Epidermal melanocyte (primary cell): ENCODE results near the gene FSIP1.

Experiments used
- DNase-seq: peaks from one replicate; pipeline ENCODE4 v3.0.0; 2011; ENCODE audit warnings: low spot score; ENCODE audit not compliant: insufficient read length

Gene FSIP1

DNA sequence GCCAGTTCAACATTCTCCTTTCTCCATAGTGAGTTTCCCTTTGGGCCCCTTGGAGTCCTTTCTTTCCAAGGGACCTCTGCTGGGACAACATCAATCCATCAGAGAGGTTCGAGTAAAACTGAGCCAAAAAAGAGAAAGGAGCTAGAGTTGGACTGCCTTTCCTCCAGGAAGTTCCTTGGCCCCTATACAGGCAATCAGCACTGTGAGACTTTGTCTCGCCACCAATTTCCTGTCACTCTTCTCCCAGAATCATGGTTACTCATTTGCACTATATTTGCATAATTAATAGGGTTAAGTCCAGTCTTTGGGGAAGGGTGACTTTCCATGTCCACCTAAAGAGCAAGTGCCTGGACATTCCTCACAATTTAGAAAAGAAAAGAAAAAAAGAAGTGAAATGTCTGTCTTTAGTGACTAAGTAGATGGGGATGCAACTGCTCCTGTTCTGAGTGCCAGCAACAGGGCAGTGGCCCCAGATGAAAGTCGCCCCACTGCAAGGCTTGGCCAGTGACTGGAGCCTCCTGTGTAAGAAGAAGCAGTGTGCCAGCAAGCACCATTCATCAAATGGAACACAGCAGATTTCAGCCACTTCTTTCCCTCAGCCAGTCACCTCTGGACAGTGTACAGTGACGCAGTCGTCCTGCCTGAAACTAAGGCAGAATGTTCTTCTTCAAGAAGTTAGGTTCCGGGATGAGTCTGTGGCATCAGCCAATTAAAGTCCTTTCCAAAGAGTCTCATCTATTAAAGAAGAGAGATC, 91.6 kb downstream of the FSIP1 start:
- DNase-seq, result no peak

DNA sequence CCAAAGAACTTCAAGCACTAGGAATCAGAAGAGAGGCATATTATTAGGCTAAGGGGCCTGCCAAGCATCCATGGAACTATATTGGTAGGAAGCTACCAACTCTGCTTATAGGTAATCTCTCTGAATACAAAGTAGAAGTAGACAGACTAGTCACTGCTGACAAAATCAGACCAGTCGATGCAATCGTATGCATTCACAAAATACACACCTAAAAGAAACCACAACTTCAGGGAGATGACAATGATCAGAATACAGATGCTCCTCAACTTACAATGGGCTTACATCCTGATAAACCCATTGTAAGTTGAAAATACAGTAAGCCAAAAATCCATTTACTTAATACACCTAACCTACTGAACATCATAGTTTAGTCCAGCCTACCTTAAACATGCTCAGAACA, 94.7 kb downstream of the FSIP1 start:
- DNase-seq, result no peak

DNA sequence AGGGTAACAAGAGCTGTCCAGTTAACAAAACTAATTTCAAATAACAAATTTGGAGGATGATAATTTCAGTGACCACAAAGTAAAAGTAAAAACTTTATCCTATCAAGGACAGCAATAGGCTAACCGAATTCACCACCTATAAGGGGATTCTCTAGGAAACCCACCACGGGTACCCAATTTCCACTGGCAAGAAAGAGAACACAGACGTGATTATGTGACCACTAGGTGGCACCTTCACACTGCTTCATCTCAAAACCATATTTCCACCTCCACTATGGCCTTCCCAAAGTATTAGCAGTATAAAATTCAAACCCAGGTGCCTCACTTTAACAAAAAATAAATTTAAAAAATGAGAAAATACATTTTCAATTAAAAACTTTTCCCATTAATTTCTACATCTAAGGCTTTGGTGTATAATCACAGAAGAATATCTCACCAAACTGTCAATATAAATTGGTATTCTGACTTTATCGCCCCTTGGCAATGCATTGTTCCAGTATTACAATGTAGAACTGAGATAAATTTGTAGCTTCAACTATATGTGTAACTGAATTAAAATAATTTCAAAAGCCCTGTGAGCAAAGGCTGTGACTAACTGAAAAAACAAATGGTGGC, 96.5 kb downstream of the FSIP1 start:
- no peak for DNase-seq

DNA sequence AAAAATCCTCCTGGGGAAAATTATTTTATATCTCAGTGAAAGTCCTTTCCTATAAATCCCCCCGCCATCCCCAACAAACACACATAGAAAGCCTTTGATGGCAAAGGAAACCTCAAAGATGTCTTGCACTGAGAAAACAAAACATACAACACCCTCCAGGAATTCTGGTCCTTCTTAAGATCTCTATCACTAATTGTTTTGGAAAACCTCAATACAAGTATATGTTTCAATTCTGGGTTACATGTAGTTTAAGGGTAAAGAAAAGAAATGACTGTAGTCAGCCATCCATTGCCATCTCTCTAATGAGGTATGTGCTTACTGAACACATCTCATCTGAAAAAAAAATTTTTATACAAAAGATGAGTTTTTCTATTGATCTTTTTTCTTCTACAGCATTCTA, 97.3 kb downstream of the FSIP1 start:
- DNase-seq, result no peak

DNA sequence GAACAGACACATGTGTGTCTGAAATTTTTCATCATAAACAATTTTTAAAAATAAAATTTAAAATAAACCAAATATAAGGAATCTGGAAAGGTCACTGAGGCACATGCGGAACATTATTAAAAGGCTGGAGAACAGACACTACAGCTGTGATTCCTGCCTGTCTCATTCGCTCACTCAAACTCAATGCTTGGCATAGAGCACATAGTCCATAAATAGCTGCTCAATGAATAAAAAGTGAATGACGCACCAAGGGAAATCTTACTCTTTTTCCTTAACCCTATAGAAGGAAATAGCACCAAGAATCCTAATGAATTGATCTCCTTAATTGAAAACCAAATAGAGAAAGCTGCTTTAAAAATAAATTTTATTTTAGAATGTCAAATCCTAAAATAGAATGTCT, 98.4 kb downstream of the FSIP1 start:
- no peak for DNase-seq

DNA sequence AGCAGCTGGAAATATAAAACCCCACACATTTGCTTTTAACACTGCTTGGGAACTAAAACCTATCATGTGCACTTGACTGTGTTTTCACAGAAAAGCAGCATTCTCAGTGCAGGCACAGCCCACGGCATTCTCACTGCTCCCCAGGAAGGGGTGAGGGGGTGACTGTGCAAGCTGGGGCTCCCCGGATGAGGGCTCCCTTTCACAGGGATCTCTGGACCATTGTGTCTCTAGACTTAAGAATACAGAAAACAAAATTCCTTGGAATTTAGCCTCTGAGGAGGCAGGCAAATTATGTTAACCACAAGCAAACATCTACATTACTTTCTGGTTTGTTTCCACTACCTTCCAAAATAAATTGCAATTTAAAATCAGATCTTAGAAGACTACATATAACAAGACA, 100.3 kb downstream of the FSIP1 start:
- DNase-seq, result no peak

DNA sequence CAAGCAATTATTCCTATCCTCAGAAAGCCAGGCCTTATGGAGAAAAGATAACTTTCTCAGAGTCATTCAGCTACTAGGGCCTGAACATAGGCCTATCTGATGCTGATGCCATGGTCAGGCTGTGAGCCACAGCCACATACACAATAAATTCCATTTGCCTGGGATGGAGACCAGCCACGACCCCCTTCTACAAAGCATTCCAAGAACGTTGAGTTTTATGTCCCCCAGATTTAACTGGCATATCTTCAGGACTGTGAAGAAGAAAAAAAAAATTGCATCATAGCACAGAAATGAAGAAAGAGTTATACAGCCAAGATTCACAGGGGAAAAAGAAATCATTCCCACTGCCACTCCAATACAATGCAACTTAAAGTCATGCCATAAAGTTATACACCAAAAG, 101.8 kb downstream of the FSIP1 start:
- no peak for DNase-seq

DNA sequence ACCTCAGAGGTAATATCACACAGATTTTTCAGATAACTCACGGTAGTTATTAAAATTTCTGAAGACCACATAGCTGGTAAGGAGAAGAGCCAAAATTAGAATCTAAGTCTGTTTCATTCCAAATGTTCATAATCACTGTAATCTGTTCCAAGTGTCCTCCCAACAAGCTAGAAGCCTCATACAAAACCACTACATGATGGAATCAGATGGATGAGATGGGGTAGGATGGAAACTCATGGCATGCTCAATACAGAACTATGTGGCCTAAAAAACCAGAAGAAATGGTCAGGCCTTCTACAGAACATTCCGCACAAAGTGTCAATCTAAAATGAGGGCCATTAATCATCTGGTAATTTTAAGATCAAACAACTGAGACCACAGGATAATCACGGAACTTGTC, 110.0 kb downstream of the FSIP1 start:
- DNase-seq, result no peak

DNA sequence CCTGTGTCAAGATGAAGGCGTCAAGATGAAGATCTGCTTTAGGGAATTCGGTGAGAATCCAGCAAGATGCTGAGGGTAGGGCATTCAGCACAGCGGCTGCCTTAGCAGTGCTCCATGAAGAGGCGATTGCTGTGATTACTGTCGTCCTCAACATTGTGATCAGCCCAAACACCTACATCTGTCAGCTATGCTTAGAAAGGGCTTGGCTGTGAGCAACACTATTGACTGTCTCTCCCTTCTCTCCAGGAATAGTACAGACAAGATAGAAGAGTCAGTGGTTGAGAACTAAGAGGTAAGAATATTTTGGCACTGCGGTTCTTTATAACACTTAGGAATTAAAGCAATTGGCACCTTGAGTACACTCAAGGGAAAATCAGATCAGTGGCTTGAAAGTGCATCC, 110.5 kb downstream of the FSIP1 start:
- no peak for DNase-seq

DNA sequence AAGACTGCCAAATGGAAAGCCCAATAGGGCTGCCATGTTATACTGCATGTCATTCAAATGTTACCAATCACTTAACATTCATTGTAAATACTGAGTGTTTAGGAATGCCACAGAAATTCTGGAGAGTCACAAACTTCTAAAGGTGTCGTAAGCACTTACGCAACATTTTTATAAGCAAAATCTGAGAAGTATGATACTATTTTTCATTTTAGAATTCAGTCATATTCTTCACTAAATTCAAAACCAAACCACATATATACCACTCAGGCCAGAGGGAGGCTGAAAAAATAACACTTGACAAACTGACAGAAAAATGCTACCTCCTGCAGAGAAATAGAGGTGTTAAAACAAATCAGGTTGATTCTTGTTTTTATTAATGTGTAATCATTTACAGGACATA, 112.0 kb downstream of the FSIP1 start:
- no peak for DNase-seq

DNA sequence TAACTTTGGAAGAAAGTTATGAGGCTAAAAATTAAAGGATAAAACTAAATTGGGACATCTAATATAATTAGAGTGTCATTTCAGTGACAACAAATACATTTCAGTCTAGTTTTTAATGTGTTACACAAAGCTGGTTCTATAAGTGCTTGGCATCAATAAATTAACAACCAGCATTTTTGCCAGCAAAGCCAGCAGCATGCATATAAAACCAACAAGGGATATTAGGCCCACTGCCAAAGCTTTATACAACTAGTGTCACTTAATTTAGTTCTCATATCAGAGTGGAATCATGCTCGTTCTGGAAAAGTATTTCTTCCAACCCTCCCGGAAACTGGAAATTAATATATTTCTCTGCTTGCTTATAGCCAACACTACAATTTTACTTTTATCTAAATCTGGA, 113.0 kb downstream of the FSIP1 start:
- no peak for DNase-seq

DNA sequence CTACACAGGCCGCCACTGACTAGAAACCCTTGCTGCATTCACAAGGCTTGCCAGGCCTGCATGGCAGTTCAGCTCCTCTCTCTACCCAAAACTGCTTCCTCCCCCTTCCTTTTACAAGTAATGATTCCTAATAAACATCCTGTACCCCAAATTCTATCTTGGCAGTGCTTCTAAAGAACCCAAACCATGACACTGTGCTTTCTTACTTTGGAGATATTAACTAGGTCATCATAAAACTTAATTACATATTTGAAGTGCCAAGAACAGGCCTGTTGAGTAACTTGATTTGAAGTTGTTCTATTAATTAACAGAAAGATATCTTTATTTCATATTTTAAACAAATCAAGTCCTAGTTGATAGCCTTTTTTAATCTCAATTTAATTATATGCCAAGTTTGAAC, 113.4 kb downstream of the FSIP1 start:
- no peak for DNase-seq

DNA sequence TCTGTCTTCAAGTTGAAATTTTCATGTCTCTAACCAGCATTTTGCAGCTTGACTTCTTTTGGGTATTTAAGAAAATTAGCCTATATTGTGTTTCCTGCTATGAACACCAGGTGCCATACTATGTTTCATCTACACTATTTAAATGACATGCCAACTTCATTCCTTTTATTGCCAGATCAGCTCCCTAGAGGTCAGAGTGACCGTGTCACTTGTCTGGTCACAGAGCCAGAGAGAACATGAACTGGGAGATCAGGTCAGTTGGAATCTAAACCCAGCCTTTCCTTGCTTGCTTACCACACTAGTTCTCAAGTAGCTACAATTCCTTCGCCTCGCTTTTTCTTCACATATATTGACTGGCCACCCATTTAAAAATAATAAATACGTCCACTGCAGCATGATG, 114.2 kb downstream of the FSIP1 start:
- no peak for DNase-seq

DNA sequence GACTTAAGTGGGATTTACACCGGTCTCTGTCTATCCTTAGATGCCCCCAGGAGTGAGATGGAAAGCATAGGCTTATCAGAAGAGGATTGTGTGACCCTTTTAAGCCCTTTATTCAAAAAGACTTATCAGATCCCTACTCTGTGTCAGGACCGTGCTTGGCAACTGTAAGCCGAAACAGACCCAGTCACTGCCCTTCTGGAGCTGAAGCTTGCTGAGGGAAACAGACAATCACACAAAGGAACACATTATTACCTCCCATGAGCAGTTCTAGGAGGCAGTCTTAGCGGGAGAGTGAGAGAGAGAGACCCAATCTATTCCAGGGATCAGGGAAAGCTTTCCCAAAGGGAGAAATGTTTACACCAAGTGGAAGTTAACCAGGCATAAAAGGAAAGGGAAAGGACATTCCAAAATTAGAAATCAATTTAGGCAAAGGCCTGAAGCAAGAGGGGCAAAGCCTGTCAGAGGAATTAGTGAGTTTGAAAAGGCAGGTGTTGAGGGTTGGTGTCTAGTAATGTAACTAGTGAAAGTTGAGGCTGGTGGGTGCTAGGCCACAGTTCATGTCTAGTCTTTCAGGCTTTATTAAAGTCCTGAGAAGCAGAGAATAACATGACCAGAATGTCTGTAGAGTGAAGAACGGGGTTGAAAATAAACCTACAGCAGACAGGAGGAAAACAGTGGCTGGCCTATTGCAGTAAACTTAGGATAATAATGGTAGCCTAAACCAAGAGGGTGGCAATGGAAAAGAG, 115.1 kb downstream of the FSIP1 start:
- no peak for DNase-seq

DNA sequence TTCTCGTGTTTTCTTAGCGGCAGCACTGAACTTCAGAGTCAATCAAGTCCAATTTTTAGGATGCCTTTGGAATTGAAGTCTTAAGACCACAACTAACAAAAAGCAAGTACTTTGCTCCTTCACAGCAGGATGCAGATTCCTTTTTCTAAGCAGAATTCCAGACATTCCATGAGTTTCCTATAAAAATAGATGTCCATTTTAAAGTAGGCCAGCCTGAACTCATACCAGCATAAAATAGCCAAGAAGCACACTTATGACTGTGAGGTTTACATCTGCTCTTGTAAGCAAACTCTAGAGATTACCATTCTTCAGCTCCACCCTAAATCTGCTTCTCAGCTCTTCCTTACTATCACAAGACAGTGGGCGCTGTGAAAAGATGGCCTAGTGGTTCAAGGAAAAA, 116.0 kb downstream of the FSIP1 start:
- no peak for DNase-seq

DNA sequence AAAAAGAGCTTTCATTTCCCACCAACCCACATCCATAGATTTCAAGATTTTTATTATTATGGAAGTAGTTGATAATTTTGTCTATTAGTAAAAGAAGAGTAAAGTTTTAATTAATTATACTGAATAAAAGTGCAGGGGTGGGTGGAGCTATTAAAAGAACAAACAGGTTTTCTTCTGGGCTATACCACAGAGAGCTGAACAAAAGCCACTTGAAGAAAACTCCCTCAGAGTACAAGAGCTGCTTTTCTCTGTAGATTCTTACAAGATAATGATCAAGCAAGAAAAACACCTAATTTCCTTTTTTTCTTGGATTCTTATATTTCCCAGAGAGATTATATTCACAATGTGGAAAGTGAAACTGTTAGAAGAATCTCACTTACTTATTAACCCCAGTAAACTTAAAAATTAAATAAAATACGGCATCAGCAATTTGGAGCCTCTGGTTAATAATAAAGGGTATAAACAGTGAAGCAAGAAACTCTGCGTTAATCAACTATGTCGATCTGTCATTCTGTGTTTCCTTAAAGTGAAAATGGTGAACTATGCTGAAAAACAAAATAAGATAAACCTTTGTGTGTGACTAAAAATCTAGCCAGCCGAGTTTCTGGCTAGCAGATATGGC, 116.9 kb downstream of the FSIP1 start:
- no peak for DNase-seq

DNA sequence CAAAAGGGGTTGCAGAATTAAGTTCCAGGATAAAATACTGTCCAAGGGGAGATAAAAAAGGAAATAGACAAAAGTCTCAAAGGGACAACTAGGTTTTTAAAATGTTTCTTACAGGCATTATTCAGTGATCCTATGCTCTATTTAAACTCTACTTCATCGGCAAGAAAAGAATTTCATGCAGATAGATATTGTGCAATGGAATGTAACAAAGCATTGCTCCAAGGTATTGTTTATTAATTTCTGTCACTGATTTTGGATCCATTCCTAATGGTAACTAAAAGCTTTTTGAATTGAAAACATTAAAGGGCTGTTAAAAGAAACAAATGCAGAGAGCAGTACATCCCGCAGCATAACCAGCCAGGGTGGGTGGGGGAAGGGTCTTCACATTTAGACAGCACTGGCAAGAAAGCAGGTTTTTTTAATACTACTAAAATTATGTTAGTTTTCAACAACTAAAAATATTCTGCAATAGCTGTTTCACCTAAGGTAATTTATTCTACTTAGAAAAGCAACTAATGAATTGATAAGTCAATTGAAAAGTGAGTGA, 118.9 kb downstream of the FSIP1 start:
- no peak for DNase-seq

DNA sequence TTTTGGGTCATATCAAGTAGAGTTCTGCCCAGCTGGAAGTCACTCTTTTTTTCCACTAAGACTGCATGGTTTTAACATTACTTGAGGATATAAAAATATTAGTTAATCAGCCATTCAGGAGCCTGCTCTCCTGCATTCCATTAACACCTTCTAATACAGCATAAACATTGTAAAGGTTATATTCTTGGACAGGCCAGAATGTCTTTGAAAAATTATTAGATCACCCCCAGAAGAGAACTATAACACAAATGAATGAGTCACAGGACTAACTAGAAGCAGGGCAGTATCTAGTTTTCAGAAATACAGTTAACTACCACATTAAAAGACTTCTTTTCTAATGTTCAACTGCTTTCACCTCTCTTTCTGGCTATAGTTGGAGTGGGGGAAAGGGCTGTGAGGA, 120.9 kb downstream of the FSIP1 start:
- no peak for DNase-seq

DNA sequence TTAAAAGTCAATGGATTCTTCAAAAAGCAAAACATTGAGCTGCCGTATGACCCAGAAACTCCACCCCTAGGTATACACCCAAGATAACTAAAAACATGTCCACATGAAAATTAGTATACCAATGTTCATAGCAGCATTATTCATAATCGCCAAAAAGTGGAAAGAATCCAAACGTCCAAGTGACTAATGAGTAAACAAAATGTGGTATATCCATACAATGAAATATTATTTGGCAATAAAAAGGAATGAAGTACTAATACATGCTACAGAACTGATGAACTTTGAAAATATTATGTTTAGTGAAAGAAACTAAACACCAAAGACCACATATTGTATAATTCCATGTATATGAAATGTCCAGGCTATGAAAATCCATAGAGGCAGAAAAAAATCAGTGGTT, 123.9 kb downstream of the FSIP1 start:
- no peak for DNase-seq

DNA sequence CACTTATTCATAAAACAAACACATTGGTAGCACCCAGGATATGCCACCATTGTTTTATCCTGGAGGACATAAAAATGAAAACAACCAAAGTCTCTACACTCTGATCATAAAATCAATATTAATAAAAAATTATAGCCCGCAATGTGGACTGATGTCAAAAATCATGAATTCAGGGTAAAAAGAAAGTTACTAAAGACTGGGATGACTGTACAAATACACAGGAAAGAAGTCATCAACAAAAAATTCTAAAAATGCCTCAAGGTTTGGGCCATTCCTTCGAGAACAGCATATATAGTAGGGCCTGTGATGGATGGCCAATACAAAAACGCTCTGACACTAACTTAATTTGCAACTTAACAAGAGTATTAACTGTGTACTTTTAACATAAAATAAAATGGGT, 125.0 kb downstream of the FSIP1 start:
- DNase-seq, result no peak

DNA sequence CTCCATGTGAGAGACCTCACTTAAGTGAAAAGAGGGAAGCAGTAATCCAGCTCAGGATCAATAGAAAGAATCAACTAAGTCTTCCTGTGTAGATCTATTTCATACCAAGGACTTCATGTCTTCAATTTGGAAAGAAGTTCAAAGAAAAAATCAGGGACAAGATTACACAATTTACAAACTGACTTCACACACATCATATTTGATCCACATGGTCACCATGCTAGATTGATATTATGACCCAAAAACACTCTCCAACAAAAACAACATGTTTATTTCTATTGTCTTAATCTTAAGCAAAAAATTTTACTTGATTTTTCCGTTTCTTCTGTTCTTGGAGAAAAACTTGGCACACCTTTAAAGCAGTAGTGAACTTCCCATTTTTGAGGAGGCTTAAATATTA, 125.5 kb downstream of the FSIP1 start:
- DNase-seq, result no peak

DNA sequence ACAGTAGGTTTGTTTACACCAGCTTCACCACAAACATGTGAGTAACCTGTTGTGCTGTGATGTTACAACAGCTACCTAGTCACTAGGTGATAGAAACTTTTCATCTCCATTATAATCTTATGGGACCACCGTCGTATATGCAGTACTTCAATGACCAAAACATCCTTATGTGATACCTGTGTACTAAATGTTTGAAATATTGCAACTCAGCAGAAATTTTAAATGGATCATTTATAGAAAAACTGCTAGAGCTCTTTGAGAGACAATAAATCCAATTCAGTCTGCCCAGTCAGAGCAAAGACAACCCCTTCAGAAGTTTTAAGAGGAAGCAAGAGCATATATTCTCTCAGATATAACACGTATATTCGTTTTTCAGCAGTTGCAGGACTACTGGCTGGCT, 128.3 kb downstream of the FSIP1 start:
- DNase-seq, result no peak
